ENCODE results near the gene USP6NL. TPM values are rescaled to one million over a fixed set of nuclear protein-coding genes. Genes with fewer than 3 reads are reported as not detected.

The USP6NL gene
- polyA plus RNA-seq, 1 donor (not counting 4 experiments of a cell fraction or from before 2014, with no cell fraction given), result 8.7 TPM

GRCh38 chr10:11538834-11539190 is 72.6 kb downstream of the USP6NL start:
- no peaks in the 10 kb centered on the region for H3K9me1 ChIP-seq (ENCODE audit: control insufficient read depth, extremely low read depth, insufficient read depth, low read length)
- FAIRE-seq (no peak), DNase-seq (ENCODE audit: low read depth, low spot score) (no peak)
- dilution Hi-C loops (cut with MboI; ENCODE audit: extremely low pct_ligation_motif_present, low sequenced_read_pairs), result loop anchor here (25.0 kb wide), 1 partner anchor 223 kb away; no protein-coding TSS in a partner anchor
- H3K4me3 ChIP-seq (ENCODE audit: control insufficient read depth in 2 of 3, extremely low read depth in 1 of 3, insufficient read depth in 2 of 3, low read depth in 1 of 3, low read length in 3 of 3), result no peak overlapping the region
- no peak overlapping the region for H3K4me2 ChIP-seq (ENCODE audit: control insufficient read depth, extremely low read depth, insufficient read depth, low read depth, low read length)
- H3K9ac ChIP-seq (ENCODE audit: control insufficient read depth, extremely low read depth, insufficient read depth, low read length), result no peak overlapping the region
- H3K79me2 ChIP-seq (ENCODE audit: control insufficient read depth, insufficient read depth, low read length), result peaks cover 13% of the 10 kb centered on the region
- no peaks in the 10 kb centered on the region for H3K36me3 ChIP-seq (ENCODE audit: control insufficient read depth in 2 of 2, extremely low read depth in 1 of 2, insufficient read depth in 2 of 2, low read length in 2 of 2)
- H4K20me1 ChIP-seq (ENCODE audit: control insufficient read depth, extremely low read depth, insufficient read depth, low read length), result no peaks in the 10 kb centered on the region
- H3K9me3 ChIP-seq (ENCODE audit: control insufficient read depth, low read depth, low read length), result no peaks in the 10 kb centered on the region
- no peak for TF ChIP-seq CTCF (optimal IDR thresholded peaks at IDR 0.05 in 1 of 3, IDR thresholded peaks at IDR 0.05 in 1 of 3, conservative IDR thresholded peaks at IDR 0.05 in 1 of 3; ENCODE audit: extremely low read depth in 1 of 3, insufficient read depth in 2 of 3, low read length in 3 of 3)
- TF ChIP-seq EZH2 (IDR thresholded peaks at IDR 0.05; ENCODE audit: low read length), result no peak
- H3K27me3 ChIP-seq (ENCODE audit: control insufficient read depth, extremely low read depth, insufficient read depth, low read length), result no peaks in the 10 kb centered on the region
- peak overlapping the region; percentile 52 for H3K27ac ChIP-seq (ENCODE audit: control insufficient read depth, insufficient read depth, low read length)
- H3K4me1 ChIP-seq (ENCODE audit: control insufficient read depth, extremely low read depth, insufficient read depth, low read length), result peaks cover 11% of the 10 kb centered on the region
- no peak overlapping the region for H2AFZ ChIP-seq (ENCODE audit: control insufficient read depth, low read length)

DNA sequence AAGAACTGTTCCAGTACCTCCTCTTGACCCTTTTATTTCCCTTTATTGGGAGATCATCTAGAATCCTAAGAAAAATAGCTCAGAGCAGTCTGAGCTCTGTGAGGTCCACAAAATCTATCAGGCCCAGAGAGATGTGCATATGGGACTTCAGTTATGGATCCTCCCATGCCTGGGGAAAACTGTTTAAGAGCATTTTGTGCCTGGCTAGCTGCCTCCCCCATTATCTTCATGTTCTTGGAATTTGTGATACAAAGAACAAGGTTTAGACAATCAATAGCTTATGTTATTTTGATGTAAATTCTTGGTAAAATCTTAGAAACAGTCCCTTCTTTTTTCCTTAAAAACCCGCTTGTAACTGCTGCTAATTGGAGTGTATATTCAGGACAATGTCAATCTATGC is 75.2 kb downstream of the USP6NL start:
- Histone ChIP-seq H4K20me1 (ENCODE audit: control insufficient read depth, extremely low read depth, insufficient read depth, low read length) (no peaks in the 10 kb centered on the region), H3K79me2 (ENCODE audit: control insufficient read depth, insufficient read depth, low read length) (peaks cover 11% of the 10 kb centered on the region)
- FAIRE-seq, result no peak

More for the DNA sequence above, 75.2 kb downstream of the USP6NL start:
- H3K4me3 ChIP-seq (ENCODE audit: control insufficient read depth in 2 of 3, extremely low read depth in 1 of 3, insufficient read depth in 2 of 3, low read depth in 1 of 3, low read length in 3 of 3), result no peak overlapping the region
- dilution Hi-C loops (cut with MboI; ENCODE audit: extremely low pct_ligation_motif_present, low sequenced_read_pairs), result loop anchor here (25.0 kb wide), 1 partner anchor 226 kb away; no protein-coding TSS in a partner anchor
- no peak overlapping the region for H3K27ac ChIP-seq (ENCODE audit: control insufficient read depth, insufficient read depth, low read length)
- H3K36me3 ChIP-seq (ENCODE audit: control insufficient read depth in 2 of 2, extremely low read depth in 1 of 2, insufficient read depth in 2 of 2, low read length in 2 of 2), result no peaks in the 10 kb centered on the region
- no peak for TF ChIP-seq CTCF (optimal IDR thresholded peaks at IDR 0.05 in 1 of 3, IDR thresholded peaks at IDR 0.05 in 1 of 3, conservative IDR thresholded peaks at IDR 0.05 in 1 of 3; ENCODE audit: extremely low read depth in 1 of 3, insufficient read depth in 2 of 3, low read length in 3 of 3)
- TF ChIP-seq EZH2 (IDR thresholded peaks at IDR 0.05; ENCODE audit: low read length), result no peak
- H3K4me2 ChIP-seq (ENCODE audit: control insufficient read depth, extremely low read depth, insufficient read depth, low read depth, low read length), result no peak overlapping the region
- H2AFZ ChIP-seq (ENCODE audit: control insufficient read depth, low read length), result no peak overlapping the region
- H3K9ac ChIP-seq (ENCODE audit: control insufficient read depth, extremely low read depth, insufficient read depth, low read length), result no peak overlapping the region
- peaks cover 11% of the 10 kb centered on the region for H3K4me1 ChIP-seq (ENCODE audit: control insufficient read depth, extremely low read depth, insufficient read depth, low read length)
- no peaks in the 10 kb centered on the region for H3K9me3 ChIP-seq (ENCODE audit: control insufficient read depth, low read depth, low read length)
- H3K27me3 ChIP-seq (ENCODE audit: control insufficient read depth, extremely low read depth, insufficient read depth, low read length), result no peaks in the 10 kb centered on the region
- H3K9me1 ChIP-seq (ENCODE audit: control insufficient read depth, extremely low read depth, insufficient read depth, low read length), result no peaks in the 10 kb centered on the region
- DNase-seq (ENCODE audit: low read depth, low spot score), result no peak
